IPS DF 4.7 (cell line): ENCODE measurements around the gene NFAM1.

Experiments
- DNase-seq: peaks from one replicate; pipeline ENCODE4 v3.0.0-alpha.2; 2013; ENCODE audit warnings: low spot score; ENCODE audit errors: extremely low read depth

The NFAM1 gene

DNA sequence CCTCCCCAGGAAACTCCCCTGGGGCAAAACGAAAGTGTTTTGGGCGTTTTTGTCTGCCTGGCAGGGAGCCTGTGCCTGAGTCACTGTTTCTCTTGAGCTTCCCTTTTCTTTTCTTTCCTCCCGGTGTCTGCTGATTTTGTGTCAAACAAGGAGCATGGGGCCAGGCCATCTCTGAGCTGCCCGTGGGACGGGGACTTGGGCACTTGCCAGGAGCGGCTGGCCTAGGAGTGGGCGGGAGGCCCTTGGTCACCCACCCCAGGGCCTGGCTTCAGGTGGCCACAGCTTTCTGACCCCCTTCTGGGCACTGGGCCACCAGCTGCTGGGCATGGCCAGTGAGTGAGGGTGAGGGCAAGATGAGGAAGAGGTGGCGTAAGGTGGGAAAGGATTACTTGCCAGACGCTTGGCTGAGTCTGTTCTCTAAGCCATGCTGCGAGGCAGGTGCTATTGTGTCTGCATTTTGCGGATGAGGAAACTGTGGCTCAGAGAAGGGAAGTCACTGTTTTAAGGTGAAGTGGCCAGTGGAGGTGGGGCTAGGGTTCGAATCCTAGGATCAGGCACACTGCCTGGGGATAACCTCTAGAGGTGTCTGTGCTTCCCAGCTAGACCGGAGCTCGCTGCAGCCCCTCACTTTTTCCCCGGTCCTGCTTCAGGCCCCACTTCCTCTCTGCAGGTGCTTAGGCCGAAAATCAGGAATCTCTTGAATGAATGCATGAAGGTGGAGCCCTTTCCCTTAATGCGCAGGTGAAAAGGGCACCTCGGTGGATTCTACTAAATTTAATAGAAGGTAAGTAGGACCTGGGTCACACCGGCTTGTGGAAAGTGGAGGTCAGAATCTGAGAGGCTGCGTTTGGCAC, 7.8 kb upstream of the NFAM1 start:
- no peak for DNase-seq

DNA sequence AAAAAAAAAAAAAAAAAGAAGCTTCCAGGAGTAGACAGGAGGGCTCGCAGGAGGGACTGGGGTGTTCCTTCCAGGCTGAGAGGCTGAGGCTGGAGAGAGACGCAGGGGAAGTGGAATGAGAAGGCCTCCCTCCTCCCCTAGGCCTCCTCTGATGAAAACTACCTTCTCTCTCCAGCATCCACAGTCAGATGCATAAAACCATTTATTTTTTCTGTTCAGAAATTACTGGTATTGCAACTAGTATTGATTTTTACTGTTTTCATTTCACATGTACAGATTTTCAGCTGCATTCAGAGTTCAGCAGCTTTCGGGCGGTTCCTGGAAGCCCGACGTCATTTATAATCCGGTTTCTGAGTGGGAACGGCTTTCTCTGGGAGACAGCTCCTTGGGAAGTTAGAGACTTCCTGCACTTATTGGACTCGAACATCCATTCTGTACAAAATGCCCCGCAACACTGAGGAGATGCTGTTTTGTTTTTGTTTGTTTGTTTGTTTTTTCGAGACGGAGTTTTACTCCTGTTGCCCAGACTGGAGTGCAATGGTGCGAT, 6.9 kb upstream of the NFAM1 start:
- no peak for DNase-seq

DNA sequence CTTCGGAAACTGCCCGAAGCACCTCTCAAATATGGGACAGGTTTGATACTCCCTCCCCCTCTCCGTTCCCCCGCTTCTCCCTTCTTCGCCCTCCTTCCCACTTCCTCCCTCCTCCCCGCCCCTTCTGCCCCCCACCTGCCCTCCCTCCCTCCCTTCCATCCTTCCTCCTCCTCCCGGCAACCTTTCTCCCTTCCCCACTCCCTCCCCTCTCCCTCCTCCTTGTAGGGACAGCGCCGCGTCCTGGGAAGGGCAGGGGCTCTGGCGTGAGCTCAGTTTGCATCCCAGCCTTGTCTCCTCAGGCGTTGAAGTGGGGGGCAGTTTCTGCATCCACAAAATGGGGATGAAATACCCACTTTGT, 6.1 kb upstream of the NFAM1 start:
- DNase-seq, result no peak

DNA sequence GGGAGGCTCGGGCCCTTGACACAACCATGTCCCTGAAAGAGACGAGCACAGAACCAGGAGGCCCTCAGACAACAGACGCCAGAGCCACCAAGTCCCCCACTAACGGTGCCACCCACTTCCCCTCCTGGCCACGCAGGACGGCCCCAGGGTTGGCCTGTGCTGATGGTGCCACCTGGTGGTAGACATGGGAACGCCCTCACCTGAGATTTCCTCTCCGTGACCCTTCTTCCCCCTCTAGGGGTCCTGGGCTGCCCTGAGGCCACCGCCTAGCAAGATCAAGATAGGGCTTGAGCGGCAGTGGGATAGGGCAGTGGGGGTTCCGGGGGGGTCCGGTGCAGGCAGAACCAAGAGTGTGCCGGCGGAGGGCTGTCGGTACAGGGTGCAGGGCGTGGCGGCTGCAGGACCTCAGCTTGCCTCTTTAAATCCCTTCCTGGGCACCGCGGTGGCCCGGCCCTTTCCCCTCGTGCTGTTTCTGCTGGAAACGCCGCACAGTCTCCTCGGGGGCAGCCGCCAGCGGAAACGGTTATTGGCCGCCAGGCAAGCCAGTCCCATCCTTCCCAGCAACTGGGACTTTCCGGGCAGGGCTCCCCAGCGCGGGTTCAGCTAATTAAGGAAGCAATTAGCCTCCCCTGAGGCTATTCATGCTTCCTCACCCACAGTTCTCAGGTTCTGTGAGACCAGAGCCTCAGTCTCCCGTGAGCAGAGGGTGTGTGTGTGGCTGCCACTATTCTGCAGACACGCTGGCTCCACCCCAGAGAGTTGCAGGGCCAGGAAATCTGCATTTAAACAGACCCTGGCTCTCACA, 5.5 kb upstream of the NFAM1 start:
- no peak for DNase-seq

DNA sequence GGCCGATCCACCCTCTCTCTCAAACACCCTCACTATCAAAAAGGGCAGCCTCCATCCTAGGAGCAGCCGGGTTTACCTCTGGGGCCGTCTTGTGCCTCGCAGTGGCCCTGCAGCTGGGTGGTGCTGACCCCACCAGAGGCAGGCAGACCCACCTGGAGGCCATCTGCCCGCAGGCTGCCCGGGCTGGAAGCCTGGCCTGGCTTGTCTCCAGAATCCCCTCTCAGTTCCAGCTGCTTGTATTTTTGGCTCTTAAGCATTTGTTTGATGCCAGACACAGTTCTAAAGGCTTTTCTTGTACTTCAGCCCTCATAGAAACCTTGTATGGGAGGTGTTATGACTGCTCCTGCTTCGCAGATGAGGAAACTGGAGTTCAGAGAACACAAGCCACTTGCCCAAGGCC, 4.2 kb upstream of the NFAM1 start:
- DNase-seq, result no peak

- DNase-seq, result no peak
Measured at GRCh38 chr22:42434748-42435425, 2.7 kb upstream of the NFAM1 start.

DNA sequence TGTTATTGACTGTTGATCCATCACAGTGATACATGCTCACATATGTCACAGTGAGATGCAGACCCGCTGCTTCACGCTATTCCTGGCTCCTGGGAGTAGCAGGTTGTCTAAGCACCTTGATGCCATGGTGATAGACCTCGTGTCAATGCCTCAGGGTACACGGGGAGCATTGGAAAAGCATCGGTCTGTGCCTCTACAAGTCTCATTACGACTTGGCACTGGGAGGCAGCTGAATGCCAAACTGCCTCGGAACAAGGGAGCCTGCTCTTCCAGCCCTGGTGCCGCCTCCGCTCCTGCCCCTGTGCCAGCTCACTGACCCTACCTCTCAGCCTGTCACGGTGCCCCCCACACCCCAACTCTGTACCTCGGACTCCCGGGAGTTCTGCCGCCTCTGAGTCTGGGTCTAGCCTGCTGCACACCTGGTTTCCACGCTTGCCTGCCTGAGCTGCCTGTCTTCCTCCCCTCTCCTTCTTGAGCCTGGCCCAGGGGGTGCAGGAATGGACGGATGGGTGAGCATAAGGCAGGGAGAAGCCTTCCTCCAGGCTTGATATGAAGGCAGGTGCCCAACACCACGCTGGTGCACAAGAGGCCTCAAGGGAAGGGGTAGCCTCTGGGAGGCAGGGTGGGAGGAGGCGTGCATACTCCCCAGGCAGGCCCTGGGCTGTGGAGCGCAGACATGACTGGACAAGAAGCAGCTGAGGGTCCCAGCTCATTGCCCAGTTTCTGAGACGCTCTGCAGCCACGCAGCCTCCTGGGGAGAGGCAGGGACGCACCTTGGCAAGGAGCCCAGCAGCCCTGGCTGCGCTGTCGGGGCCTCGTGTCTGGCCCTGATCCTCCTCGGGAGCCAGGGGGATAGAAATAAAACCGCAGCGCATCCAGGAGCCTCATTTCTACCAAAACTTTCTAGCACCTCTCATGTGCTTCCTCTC, 1.8 kb upstream of the NFAM1 start:
- DNase-seq, result no peak

DNA sequence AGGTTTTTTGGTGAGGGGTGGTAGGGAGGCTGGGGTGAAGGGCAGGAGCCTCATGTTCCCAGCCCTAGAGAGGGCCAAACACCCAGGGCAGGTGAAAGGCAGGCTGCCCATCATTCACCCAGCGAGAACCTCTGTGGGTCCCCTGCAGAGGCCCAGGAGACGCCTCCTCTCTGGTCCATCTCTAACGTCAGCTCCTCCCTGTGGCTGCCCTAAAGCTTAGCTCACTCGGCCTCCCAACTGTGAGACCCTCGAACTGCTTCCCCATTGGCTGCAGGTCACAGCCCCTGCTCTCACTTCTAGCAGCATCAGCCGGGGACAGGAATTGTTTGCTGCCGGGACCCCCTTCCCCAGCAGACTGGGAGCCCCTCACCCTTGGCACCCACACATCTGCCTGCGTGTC, 615 bp upstream of the NFAM1 start:
- no peak for DNase-seq

GRCh38 chr22:42431401-42432019, 693 bp downstream of the NFAM1 start:
- DNase-seq, result no peak

- no peak for DNase-seq
Measured at GRCh38 chr22:42430528-42431125, 1.6 kb downstream of the NFAM1 start.

- no peak for DNase-seq
Measured at GRCh38 chr22:42428760-42429159, 3.4 kb downstream of the NFAM1 start.

- DNase-seq, result no peak
Measured at GRCh38 chr22:42428025-42428424, 4.2 kb downstream of the NFAM1 start.

DNA sequence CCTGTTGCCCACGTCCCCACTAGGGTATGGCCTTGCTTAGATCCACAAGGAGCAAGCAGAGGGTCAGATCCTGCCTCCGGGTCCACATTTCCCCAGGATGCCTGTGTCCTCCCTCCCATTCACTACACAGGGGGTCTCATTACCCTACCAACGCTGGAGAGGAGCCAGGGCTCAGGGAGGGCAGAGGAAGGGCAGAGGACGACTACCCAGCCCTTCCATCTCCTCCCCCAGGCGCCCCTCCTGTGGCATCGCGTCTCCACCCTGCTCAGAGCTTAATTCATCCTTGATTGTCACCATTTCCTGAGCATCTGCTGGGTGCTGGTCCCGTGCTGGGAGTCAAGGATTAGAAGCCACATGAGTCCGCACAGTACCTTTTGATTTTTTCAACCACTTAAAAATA, 5.0 kb downstream of the NFAM1 start:
- DNase-seq, result no peak

DNA sequence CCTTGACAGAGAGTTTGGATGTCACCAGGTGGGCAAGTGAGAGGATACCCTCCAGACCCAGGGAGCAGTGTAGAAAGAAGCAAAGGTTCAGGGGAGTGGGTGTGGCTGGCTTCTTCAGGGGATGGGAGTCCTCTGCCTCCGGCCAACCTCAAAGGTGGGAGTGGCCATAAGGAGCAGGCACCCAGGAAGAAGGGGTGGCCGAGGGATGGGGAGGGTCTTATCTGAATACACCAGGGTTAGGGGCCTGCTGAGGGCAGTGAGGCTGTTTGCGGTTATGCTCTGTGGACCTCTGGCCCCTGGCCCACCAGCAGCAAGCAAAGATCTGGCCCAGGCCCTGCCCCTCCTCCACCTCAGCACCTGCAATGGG, 6.2 kb downstream of the NFAM1 start:
- DNase-seq, result no peak

DNA sequence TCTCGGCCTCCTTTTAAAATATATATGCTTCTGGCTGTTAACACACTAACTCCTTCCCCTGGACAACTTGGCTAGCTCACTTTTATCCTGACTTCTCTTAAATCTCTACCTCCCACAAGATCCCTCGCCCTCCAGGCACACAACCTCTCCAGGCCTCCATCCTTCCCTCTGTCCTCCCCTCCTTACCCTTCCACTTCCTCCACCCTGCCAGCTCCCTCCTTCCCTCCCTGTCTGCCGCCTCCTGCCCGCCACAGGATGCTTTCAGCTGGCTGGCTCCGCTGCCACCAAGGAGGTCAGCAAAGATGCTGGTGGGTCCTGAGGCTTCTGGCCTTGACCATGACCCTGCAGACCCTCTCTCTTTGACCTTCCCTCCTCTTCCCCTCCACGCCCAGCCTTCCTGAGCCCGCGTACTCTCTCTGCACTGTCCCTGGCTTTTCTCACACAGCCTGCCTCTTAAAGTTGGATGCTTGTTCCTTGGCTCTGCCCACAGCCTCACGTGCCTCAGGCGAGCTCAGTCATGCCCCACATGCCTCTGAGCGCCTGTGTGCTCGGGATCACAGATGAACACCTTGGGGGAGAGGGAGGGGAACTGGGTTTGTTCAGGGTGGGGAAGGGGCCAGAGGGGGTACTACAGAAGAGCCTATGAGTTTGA, 6.7 kb downstream of the NFAM1 start:
- DNase-seq, result no peak

GRCh38 chr22:42419243-42419881, 12.8 kb downstream of the NFAM1 start:
- DNase-seq, result no peak

- DNase-seq, result no peak
Measured at GRCh38 chr22:42418811-42419242, 13.4 kb downstream of the NFAM1 start.

DNA sequence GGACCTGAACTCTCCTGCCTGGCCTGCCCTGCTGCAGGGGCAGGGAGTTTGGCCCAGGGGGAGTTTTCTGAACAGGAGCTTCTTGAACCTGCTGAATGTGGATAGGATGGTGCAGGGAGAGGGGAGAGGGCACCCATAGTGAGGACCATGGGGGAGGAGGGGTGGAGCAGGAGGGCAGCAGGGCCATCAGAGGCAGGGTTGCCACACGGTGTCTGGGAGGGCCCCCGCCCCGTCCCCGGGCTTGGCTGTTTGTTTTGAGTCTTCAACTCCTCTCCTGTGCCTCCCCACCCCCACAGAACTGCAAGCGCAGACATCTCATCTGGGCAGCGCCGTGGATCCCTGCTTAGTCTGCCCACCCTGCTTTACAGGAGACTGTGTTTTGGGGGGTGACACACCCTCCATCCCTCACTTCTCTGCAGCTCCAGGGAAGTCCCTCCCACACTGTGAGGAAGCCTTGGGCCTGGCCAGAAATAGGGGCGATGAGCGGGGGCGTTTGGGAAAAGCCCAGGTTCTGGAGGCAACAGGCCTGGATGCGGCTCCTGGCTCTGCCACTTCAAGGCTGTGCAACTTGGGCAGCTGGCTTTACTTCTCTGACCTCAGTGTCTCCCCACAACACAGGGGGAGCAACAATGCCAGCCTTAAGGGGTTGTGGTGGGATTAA, 14.4 kb downstream of the NFAM1 start:
- DNase-seq, result no peak
